SU-DHL-6 (cell line): ENCODE results near the gene ZNF81.

Experiments used
- H2AFZ ChIP-seq: fragments of 200-600 bp; sonication (generic); 2 replicates; pipeline ENCODE4 v1.6.1; 2014; ENCODE audit warnings: low read depth, mild to moderate bottlenecking, moderate library complexity, mixed read lengths, antibody characterized with exemption, low read length; ENCODE audit not compliant: severe bottlenecking
- H3F3A ChIP-seq: fragments of 200-600 bp; shearing (Covaris generic); 2 replicates; pipeline ENCODE4 v1.6.0; 2016; ENCODE audit warnings: antibody characterized with exemption, mild to moderate bottlenecking; ENCODE audit not compliant: insufficient read depth
- H3K27ac ChIP-seq: fragments of 200-600 bp; sonication (generic); 2 replicates; pipeline ENCODE4 v1.5.1; 2016; ENCODE audit warnings: low read depth, mild to moderate bottlenecking, low read length, moderate library complexity, mixed read lengths
- H3K27me3 ChIP-seq: fragments of 200-600 bp; sonication (generic), shearing (Covaris generic); 2 replicates; pipeline ENCODE4 v1.6.0; 2014; ENCODE audit warnings: mild to moderate bottlenecking, low read length
- H3K36me3 ChIP-seq: fragments of 200-600 bp; sonication (generic); 2 replicates; pipeline ENCODE4 v1.6.1; 2014; ENCODE audit warnings: mild to moderate bottlenecking, low read length, mixed read lengths
- H3K4me2 ChIP-seq: fragments of 300-600, 200-600 bp; shearing (Covaris generic), sonication (generic); 2 replicates; pipeline ENCODE4 v1.6.0; 2014; ENCODE audit warnings: low read length, low read depth, mild to moderate bottlenecking; ENCODE audit not compliant: poor library complexity, severe bottlenecking
- H3K4me3 ChIP-seq: fragments of 200-600 bp; sonication (generic); 2 replicates; pipeline ENCODE4 v1.5.1; 2014; ENCODE audit warnings: antibody characterized with exemption, low read length, mild to moderate bottlenecking, mixed read lengths; ENCODE audit not compliant: insufficient read depth, poor library complexity, severe bottlenecking
- H3K79me2 ChIP-seq: fragments of 200-600 bp; sonication (generic); 2 replicates; pipeline ENCODE4 v1.6.1; 2014; ENCODE audit warnings: mild to moderate bottlenecking, low read length, moderate library complexity; ENCODE audit not compliant: insufficient read depth
- H3K9ac ChIP-seq: fragments of 200-600 bp; sonication (generic); 2 replicates; pipeline ENCODE4 v1.7.0; 2014; ENCODE audit warnings: mild to moderate bottlenecking, low read length
- H3K9me2 ChIP-seq: fragments of 200-600 bp; sonication (generic); replicated peaks from 2 replicates; pipeline ENCODE4 v1.6.1; 2014; ENCODE audit warnings: low read length; ENCODE audit not compliant: insufficient read depth
- H3K9me3 ChIP-seq: fragments of 200-600 bp; sonication (generic); 2 replicates; pipeline ENCODE4 v1.6.1; 2014; ENCODE audit warnings: low read length, mixed read lengths; ENCODE audit not compliant: insufficient read depth
- H4K20me1 ChIP-seq: fragments of 200-600 bp; sonication (generic); 2 replicates; pipeline ENCODE4 v1.6.1; 2014; ENCODE audit warnings: low read depth, mild to moderate bottlenecking, antibody characterized with exemption, low read length, moderate library complexity, mixed read lengths
- CTCF ChIP-seq: fragments of 200-600 bp; sonication (generic); IDR thresholded peaks from one replicate; pipeline ENCODE4 v1.5.1; 2017; ENCODE audit warnings: antibody characterized with exemption, mild to moderate bottlenecking, low read length, moderate library complexity; ENCODE audit not compliant: insufficient read depth, poor library complexity, severe bottlenecking
- EZH2phosphoT487 ChIP-seq: fragments of 200-600 bp; sonication (generic), shearing (Covaris generic); conservative IDR thresholded peaks from 2 replicates; pipeline ENCODE4 v1.6.1; 2018; ENCODE audit warnings: mild to moderate bottlenecking, antibody characterized with exemption, low read length, moderate library complexity, mixed read lengths

ZNF81 gene

GRCh38 chrX:47879463-47879862, 42.8 kb downstream of the ZNF81 start:
- no peak overlapping the region for H3K9ac ChIP-seq
- no peaks in the 10 kb centered on the region for H3K27me3 ChIP-seq
- no peaks in the 10 kb centered on the region for H3K9me3 ChIP-seq
- no peaks in the 10 kb centered on the region for H3K9me2 ChIP-seq
- H3K27ac ChIP-seq: no peak overlapping the region
- H4K20me1 ChIP-seq: no peaks in the 10 kb centered on the region
- TF ChIP-seq CTCF (no peak), EZH2phosphoT487 (no peak)
- H3K36me3 ChIP-seq: no peaks in the 10 kb centered on the region
- no peak overlapping the region for H2AFZ ChIP-seq
- H3K79me2 ChIP-seq: no peaks in the 10 kb centered on the region
- H3K4me2 ChIP-seq: no peak overlapping the region
- no peaks in the 10 kb centered on the region for H3F3A ChIP-seq
- H3K4me3 ChIP-seq: no peak overlapping the region

DNA sequence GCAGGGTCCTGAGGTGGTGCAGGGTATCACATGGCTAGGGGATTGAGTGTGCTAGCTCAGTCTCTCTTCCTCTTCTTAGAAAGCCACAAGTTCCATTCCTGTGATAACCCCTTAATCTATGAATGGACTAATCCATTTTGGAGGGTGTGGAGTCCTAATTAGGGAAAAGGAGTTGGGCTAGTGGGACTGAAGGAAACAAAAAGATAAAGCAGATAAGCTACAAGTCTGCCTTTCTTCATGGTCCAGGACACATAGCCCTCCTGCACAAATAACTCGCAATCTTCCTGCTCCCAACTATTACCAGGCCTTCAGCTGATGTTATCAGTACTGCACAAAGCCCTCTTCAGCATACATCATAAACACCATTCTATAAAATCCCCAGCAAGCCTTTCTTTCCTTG, 44.2 kb downstream of the ZNF81 start:
- H3F3A ChIP-seq: no peaks in the 10 kb centered on the region
- TF ChIP-seq EZH2phosphoT487 (no peak), CTCF (no peak)
- H3K27me3 ChIP-seq: no peaks in the 10 kb centered on the region
- H4K20me1 ChIP-seq: no peaks in the 10 kb centered on the region
- no peaks in the 10 kb centered on the region for H3K79me2 ChIP-seq
- no peak overlapping the region for H3K9ac ChIP-seq
- H3K27ac ChIP-seq: no peak overlapping the region
- no peak overlapping the region for H3K4me2 ChIP-seq
- H3K4me3 ChIP-seq: no peak overlapping the region
- H3K36me3 ChIP-seq: no peaks in the 10 kb centered on the region
- H3K9me2 ChIP-seq: no peaks in the 10 kb centered on the region
- no peaks in the 10 kb centered on the region for H3K9me3 ChIP-seq
- H2AFZ ChIP-seq: no peak overlapping the region

DNA sequence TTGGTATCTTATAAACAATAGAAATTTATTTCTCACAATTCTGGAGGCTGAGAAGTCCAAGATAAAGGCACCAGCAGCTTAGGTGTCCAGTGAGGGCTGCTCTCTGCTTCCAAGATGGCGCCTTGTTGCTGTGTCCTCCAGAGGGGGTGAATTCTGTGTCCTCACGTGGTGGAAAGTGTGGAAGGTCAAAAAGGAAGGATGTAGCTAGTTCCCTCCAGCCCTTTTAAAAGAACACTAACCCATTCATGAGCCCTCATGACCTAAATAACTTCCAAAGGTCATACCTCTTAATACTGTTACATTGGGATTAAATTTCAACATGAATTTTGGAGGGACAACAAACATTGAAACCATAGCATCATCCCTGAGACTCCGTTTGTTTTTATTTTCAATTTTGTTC, 48.8 kb downstream of the ZNF81 start:
- no peaks in the 10 kb centered on the region for H3K36me3 ChIP-seq
- no peaks in the 10 kb centered on the region for H3K79me2 ChIP-seq
- H3K9me2 ChIP-seq: no peaks in the 10 kb centered on the region
- no peak for TF ChIP-seq CTCF
- TF ChIP-seq EZH2phosphoT487: no peak
- no peak overlapping the region for H3K4me3 ChIP-seq
- no peak overlapping the region for H3K9ac ChIP-seq
- no peak overlapping the region for H2AFZ ChIP-seq
- no peaks in the 10 kb centered on the region for H4K20me1 ChIP-seq
- H3K27me3 ChIP-seq: no peaks in the 10 kb centered on the region
- H3F3A ChIP-seq: no peaks in the 10 kb centered on the region
- no peak overlapping the region for H3K4me2 ChIP-seq
- no peaks in the 10 kb centered on the region for H3K9me3 ChIP-seq
- no peak overlapping the region for H3K27ac ChIP-seq
